GM21723 (cell line): ENCODE data around the gene WDR83.
"Not testable (repeated sequence)": the region's sequence is repeated elsewhere in the genome, so short reads cannot be mapped to it uniquely, and the experiment has no call there.

Experiments
- ATAC-seq: cut with Tn5 transposase; IDR thresholded peaks from one replicate; pipeline ENCODE4 v1.9.1; 2021; ENCODE audit warnings: mild to moderate bottlenecking, moderate library complexity; ENCODE audit not compliant: unreplicated experiment

Gene WDR83

GRCh38 chr19:12681074-12681987 lies 14.7 kb downstream of the WDR83 start, which contains the start of gene DHPS:
TSS of gene DHPS (minus strand) at chr19:12681880. CDS start at chr19:12681766, 114 bp downstream.
- ATAC-seq, result peak; percentile 71

GRCh38 chr19:12685831-12686230 lies 19.2 kb downstream of the WDR83 start:
- no peak for ATAC-seq

DNA sequence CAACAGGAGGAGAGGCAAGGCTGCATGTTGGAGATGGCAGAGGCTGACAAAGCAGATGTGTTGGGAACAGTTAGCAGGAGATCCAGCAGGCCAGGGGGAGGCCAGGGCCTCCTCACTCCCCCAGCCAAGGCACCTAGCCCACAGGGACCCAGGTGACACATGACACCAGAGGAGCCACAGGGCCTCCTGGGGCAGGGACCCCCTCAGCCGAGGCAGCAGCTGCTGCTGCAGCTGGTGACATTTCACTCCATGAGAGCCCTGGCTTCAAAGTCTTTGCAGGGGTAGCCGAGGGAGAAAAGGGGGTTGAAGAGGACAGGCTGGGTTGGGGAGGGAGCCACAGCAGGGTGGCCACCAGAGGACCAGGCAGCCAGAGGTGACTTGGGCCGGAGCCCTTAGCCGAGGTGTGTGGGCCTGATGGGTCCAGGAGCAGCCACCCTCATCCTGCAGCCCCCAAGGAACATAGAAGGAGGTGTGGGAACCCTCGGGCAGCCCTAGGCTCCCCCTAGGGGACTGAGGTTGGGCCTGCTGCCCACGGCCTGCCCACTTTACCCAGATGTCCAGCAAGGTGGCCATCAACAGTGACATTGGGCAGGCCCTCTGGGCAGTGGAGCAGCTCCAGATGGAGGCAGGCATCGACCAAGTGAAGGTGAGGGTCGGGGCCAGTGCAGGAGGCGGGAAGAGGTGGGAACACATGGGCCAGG lies 21.0 kb downstream of the WDR83 start, which contains the start of gene GNG14:
Gene GNG14 (plus strand): TSS at position 503 of the 701 bp plus-strand sequence. CDS start 51 bp downstream, at position 554.
- ATAC-seq, result no peak

GRCh38 chr19:12689012-12689411 lies 22.4 kb downstream of the WDR83 start:
- no peak for ATAC-seq

DNA sequence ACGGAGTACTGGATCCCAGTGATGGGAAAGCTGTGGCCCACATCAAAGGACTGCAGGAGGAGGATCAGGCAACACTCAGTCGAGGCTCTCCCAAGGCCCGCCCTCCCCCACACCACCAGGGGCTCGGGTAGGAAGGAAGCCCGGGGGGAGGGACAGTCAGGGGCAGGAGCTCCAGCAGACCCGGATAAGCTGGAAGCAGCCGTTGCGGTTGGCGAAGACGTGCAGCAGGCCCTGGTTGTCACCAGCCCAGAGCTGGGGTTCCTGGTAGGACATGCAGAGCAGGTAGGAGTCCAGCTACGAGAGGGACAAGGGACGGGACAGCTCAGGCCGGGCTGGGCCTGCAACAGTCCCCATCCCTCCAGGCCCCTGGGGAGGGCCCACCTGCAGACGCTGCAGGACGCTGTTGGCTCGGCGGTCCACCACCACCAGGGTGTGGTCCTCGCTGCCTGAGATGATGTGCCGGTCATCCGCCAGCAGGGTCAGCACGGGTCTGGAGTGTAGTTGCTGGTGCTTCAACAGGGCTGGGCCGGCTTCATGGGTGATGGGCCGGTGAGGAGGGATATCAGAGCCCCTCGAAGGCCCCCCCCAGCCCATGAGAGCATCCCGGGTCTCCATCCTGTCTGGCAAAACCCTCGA lies 23.1 kb downstream of the WDR83 start:
- no peak for ATAC-seq

DNA sequence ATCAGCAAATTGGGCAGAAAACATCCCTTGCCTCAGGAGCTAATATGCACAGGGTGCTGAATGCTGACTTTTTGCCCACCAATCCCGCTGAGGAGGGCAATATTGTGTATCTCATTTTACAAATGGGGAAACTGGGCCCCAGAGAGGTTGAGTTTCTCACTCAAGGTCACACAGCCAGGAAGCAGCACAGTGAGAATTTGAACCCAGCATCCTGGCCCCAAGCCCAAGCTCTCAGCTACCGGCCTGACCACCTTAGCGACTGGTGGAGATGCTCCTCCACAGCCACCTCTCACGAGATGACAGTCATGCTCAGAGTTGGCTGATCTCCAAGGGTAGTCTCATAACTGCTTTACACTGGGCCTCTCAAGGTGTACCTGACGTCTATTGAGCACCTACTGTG lies 26.4 kb downstream of the WDR83 start:
- no peak for ATAC-seq

DNA sequence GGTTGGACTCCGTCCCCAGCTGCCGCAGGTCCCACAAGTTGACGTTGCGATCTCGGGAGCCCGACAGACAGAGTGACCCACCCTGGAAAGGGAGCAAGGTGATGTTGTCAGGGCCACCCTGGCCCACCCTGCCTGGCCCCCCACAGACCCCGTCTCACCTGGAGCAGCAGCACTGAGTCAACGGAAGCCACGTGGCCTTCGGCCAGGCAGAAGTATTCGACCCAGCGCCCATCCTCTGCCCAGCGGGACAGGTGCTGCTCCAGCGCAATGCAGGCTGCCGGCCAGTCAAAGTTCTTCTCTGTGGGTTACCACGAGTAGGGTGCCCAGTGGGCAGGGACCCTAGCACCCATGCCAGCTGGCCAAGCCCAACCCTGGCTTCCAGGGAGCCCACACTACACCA lies 28.0 kb downstream of the WDR83 start:
- ATAC-seq, result no peak

- no peak for ATAC-seq
Observed at GRCh38 chr19:12695096-12695495, 28.5 kb downstream of the WDR83 start.

- peak; percentile 4 for ATAC-seq
Observed at GRCh38 chr19:12695514-12695913, 28.9 kb downstream of the WDR83 start.

DNA sequence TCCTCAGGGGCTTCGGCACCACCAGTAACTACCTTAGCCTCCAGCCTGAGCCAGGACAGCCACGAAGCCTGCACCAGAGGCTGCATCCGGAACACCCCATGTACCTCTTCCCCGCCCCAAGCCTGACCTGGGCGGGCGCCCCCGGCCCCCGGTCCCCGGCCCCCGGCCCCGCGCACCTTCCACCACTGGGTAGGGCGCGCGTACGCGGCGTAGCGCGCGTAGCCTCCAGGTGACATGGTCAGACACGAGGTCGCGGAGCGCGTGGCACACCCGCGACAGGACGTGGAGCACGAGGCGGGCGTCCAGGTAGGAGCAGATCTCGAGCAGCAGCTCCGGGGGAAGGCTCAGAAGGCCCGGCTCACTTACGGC lies 29.4 kb downstream of the WDR83 start:
- peak; percentile 17 for ATAC-seq

DNA sequence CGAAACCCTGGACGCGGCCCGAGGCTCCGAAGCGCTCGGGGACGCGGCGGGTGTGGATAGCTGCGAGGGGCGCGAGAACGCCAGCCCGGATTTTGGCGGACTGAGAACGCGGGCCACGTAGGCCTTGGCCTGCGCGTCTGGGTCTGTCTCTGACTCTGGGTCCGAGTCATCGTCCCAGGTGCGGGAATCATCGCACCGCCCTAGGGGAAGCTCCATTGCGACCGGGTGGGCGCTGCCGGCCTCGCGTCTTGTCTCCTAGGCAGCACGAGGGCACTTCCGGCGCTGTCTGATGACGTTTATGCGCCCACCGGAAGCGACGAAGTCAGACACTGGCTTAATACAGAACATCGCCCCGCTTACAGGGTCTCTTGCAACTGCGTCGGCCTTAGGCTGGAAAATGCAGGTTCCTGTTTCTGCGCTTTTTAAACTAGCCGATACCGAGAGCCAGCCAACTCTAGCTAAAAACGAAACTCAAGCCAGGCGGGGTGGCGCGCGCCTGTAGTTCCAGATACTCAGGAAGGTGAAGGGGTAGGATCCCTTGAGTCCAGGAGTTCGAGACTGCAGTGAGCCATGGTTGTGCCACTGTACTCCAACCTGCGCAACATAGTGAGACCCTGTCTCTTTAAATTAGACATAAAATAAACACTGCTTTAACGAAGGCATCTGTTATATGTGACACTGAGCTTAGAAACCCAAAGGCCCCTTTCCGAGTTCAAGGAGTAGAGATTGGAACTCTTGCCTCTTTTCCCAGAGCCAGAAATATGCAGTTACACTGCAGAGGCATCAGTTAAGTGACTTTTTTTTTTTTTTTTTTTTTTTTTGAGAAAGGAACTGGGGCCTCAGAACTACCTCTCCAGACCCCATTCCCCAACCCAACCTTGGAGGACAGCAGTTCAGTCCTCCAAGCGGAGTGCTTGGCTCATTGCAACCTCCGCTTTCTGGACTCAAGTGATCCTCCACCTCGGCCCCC lies 30.0 kb downstream of the WDR83 start, which contains the start of gene FBXW9:
Gene FBXW9 (minus strand): TSS at position 266 of the 970 bp plus-strand sequence. CDS start 50 bp downstream, at position 216.
- peak; percentile 60 for ATAC-seq

DNA sequence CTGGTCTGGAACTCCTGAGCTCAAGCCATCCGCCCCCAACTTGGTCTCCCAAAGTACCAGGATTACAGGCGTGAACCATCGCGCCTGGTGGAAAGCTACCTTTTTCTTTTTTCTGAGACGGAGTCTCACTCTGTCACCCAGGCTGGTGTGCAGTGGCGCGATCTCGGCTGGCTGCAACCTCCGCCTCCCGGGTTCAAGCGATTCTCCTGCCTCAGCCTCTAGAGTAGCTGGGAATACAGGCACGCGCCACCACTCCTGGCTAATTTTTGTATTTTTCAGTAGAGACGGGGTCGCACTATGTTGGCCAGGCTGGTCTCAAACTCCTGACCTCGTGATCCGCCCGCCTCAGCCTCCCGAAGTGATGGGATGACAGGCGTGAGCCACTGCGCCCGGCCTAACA lies 30.8 kb downstream of the WDR83 start:
- ATAC-seq, result not testable (repeated sequence)

DNA sequence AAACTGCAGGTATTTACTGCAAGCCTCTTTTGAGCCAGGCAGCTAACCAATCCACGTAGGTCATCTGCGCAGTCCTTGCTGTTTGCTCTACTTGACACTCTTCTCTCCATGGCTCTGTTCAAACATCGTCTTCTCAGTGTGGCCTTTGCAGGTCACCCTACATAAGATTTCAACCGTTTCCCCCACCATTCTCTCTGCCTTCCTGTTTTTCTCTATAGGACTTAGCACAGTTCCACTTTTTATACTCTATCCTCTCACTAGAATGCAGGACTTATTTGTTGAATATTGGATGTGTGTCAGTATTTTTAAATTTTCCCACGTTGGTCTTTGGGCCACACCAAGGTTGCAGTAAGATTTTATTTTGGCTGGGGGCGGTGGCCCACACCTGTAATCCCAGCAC lies 31.5 kb downstream of the WDR83 start:
- no peak for ATAC-seq

GRCh38 chr19:12701596-12702282 lies 35.1 kb downstream of the WDR83 start:
- no peak for ATAC-seq

GRCh38 chr19:12703046-12703445 lies 36.4 kb downstream of the WDR83 start:
- ATAC-seq, result no peak

DNA sequence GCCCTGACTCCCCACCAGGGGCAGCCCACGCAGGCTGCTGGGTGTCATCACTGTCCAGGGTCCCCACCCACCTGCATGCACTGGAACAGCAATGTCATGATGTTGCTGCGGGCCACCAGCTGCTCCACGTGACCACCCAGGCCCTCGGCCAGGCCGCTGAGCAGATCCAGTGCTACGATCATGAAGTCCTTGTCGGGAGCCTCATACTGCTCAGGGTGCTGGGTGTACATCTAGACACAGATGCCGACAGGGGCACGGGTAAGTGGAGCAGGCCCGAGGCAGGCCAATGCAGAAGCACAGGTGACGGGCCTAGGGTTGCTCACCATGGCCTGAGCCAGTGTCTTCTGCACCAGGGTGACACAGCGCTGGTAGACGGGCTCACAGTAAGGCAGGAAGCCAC lies 38.6 kb downstream of the WDR83 start:
- ATAC-seq, result no peak

DNA sequence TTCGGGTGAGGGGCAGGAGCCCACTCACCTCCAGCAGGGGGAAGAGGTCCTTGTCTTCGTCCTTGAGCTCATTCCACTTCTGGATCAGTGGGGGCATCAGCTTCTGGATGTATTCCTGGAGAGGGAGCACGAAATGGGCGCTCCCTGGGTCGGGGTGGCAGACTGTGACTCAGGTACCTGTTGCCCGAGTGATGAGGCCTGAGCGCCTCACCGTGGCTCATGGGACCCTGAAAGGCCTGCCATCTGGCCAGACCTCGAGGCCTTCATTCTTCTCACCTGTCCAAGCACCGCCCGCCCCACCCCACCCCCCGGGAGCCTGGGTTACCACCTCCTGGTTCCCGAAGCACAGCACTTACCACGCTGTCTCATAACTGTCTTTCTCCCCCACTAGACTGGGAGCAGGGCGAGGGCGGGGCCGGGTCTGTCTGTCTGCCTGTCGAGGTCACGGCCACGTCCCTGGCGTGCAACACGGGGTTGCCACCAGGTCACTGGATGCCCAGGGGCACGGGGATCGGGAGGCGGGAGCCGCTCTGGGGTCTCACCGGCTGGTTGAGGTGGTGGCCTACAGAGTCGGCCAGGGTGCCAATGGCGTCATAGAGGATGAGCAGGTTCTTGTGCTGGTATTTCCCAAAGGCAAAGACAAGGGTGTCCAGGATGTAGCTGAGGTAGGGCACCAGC lies 39.2 kb downstream of the WDR83 start:
- no peak for ATAC-seq

GRCh38 chr19:12706332-12706718 lies 39.7 kb downstream of the WDR83 start:
- no peak for ATAC-seq

- ATAC-seq, result no peak
Observed at GRCh38 chr19:12708641-12709040, 42.0 kb downstream of the WDR83 start.
